Activated CD4-positive, alpha-beta T cell treated with anti-CD3 and anti-CD28 coated beads, Interleukin-10, Interleukin-2, amounts not matched to agents 100 ng/mL and 50 ng/mL, durations not matched to agents 16 hours and 8 hours (primary cell): ENCODE measurements around the gene HOXC9.
A peak's percentile ranks its signal among the peaks of the same experiment; 100 is the strongest.

Experiments used
- DNase-seq: peaks from one replicate; pipeline ENCODE4 v3.0.0-alpha.2; 2020

HOXC9 gene

DNA sequence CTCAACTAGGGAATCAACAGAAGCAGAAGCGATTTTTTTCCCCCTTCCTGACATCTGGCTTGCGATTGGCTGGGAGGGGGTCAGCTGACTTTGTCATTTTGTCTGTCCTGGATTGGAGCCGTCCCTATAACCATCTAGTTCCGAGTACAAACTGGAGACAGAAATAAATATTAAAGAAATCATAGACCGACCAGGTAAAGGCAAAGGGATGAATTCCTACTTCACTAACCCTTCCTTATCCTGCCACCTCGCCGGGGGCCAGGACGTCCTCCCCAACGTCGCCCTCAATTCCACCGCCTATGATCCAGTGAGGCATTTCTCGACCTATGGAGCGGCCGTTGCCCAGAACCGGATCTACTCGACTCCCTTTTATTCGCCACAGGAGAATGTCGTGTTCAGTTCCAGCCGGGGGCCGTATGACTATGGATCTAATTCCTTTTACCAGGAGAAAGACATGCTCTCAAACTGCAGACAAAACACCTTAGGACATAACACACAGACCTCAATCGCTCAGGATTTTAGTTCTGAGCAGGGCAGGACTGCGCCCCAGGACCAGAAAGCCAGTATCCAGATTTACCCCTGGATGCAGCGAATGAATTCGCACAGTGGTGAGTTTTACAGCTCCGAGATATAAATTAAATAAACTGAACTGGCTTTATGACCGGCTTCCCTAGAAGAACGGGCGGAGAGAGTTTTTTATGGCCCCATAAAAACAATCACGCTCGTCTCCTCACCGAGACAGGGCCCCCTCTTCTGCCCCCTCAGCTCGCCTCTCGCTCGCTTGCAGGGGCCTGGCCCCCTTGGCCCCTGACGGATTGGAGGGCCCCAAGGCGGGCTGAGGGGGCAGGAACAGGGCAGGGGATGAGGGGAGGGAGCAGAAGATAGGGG is 28.6 kb downstream of the HOXC9 start, which contains the start of gene HOXC6:
Gene HOXC6, plus strand, starts transcription at position 127 of the 888 bp plus-strand sequence. Its CDS starts 82 bp downstream, at position 209.
- DNase-seq = no peak

DNA sequence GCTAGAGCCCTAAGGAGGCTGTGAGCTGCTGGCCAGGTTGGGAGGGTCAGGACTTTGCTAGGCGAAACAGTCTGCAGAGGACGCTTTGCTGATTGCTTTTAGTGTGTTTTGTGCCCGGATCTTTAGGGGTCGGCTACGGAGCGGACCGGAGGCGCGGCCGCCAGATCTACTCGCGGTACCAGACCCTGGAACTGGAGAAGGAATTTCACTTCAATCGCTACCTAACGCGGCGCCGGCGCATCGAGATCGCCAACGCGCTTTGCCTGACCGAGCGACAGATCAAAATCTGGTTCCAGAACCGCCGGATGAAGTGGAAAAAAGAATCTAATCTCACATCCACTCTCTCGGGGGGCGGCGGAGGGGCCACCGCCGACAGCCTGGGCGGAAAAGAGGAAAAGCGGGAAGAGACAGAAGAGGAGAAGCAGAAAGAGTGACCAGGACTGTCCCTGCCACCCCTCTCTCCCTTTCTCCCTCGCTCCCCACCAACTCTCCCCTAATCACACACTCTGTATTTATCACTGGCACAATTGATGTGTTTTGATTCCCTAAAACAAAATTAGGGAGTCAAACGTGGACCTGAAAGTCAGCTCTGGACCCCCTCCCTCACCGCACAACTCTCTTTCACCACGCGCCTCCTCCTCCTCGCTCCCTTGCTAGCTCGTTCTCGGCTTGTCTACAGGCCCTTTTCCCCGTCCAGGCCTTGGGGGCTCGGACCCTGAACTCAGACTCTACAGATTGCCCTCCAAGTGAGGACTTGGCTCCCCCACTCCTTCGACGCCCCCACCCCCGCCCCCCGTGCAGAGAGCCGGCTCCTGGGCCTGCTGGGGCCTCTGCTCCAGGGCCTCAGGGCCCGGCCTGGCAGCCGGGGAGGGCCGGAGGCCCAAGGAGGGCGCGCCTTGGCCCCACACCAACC is 29.8 kb downstream of the HOXC9 start:
- no peak for DNase-seq

DNA sequence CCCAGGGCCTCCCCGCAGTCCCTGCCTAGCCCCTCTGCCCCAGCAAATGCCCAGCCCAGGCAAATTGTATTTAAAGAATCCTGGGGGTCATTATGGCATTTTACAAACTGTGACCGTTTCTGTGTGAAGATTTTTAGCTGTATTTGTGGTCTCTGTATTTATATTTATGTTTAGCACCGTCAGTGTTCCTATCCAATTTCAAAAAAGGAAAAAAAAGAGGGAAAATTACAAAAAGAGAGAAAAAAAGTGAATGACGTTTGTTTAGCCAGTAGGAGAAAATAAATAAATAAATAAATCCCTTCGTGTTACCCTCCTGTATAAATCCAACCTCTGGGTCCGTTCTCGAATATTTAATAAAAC is 30.5 kb downstream of the HOXC9 start:
- DNase-seq = no peak

DNA sequence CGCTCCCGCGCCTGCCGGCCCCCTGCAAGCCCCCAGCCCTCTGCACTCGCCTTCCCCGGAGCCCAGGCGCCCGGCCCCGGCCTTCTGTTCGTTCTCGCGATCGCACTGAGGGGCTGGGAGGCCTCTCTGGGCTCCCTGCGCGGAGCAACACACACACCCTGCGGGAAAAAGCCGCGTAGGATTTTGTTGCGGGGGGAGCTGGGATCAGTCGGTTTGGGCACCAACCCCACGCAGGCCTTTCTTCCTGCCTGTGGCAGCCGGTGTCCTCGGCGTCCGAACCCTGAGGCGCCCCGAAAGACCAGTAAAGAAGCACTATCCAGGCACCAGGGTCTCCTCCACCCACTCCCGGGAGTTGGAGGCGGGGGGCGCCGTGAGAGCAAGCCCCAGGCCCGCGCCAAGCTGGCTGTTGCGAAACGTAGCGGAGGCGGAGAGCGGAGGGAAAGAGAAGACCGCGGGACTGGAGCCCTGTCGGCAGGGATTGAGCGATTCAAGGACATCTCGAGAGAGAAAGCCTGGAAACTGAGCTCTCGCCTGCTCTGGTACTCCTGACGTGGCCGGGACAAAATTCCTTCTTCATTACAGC is 31.0 kb downstream of the HOXC9 start:
- no peak for DNase-seq

DNA sequence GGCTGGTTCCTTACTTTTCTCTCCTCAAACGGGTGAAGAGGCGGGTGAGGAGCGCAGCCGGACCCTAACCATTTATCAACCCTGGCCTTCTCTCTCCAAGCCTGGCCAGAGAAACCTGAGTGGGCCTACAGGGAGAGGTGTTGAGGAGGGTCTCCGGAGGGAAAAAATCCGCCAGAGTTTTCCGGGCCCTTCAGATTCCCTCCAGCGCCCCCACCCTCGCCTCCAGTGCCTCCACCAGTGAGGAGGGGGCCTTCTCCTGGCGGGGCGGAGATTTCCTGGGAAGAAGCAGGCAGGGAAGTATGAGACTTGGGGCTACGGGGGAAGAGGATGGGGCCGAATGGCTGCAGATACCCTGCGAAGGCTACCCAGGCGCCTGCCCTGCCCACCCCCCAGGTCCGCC is 31.5 kb downstream of the HOXC9 start:
- no peak for DNase-seq

DNA sequence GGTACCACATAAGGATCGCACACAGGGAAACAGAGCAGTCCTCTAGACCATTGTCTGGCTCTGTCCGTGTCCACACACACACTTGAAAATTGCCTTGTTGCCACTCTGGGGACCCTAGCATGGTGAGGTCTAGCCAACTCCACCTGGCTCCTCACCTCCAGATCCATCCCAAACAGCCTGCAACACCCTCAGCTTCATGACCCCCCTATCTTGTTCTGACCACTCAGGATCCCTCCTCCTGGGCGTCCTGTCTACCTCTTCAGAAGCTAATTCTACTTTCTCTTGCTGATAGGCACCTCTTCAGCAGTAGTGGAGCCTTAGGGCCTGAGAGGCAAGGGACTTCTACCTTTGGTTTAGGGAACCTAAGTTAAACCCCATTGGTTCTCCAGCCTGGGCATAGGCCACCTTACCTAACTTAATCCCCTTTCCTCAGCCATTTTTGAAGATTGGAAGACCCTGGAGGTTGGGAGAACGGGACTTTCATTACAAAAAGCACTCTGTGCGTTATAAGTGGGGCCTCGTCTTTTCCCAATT is 32.2 kb downstream of the HOXC9 start:
- no peak for DNase-seq

DNA sequence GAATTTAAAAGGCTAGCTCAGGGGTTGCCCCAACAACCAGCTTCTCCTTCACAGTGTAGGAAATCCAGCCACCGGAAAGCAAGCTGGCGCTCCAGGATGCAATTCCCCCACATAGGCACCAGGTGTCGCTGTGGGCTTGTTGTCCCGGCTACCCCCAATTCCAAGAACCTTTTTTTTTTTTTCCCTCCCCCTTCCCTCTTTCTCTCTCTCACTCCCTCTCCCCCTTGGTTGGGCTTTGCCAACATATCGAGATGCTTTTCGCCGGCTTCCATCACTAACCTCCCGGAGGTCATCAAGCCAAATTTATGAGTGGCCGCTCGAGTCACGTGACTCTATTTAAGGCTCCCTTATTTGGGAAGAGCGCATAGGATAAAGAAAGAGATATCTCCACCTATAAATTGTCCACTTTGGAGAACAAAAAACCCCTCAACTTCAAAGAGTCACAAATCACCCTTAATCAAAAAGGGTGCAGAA is 32.7 kb downstream of the HOXC9 start, which contains the start of gene HOXC5:
Gene HOXC5, plus strand, starts transcription at position 424 of the 474 bp plus-strand sequence. CDS start 73 bp downstream, outside the sequence.
- DNase-seq = peak; percentile 63

DNA sequence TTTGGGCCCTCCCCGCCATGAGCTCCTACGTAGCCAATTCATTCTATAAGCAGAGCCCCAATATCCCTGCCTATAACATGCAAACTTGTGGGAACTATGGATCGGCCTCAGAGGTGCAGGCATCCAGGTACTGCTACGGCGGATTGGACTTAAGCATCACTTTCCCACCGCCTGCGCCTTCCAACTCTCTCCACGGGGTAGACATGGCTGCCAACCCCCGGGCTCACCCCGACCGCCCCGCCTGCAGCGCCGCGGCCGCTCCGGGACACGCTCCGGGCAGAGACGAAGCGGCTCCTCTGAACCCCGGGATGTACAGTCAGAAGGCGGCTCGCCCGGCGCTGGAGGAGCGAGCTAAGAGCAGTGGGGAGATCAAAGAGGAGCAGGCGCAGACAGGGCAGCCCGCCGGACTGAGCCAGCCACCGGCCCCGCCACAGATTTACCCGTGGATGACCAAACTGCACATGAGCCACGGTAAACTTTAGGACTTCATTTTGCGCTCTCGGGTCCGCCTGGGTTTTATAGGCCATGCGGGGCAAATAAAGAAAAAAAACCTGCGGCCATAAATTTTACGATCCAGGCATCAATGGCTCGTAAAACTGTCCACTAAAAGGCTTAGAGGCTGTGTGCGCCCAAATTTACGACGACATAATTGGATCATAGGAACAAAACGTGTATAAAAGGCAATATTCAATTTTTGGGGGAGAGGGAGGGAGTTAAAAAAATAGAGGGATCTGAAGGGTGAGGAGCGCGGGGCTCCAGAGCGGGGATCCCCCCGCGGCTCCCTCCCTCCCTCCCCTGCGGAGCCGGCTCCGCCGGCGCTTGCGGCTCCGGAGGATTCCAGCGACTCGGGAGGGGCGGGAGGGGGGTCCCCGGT is 33.4 kb downstream of the HOXC9 start:
- no peak for DNase-seq

DNA sequence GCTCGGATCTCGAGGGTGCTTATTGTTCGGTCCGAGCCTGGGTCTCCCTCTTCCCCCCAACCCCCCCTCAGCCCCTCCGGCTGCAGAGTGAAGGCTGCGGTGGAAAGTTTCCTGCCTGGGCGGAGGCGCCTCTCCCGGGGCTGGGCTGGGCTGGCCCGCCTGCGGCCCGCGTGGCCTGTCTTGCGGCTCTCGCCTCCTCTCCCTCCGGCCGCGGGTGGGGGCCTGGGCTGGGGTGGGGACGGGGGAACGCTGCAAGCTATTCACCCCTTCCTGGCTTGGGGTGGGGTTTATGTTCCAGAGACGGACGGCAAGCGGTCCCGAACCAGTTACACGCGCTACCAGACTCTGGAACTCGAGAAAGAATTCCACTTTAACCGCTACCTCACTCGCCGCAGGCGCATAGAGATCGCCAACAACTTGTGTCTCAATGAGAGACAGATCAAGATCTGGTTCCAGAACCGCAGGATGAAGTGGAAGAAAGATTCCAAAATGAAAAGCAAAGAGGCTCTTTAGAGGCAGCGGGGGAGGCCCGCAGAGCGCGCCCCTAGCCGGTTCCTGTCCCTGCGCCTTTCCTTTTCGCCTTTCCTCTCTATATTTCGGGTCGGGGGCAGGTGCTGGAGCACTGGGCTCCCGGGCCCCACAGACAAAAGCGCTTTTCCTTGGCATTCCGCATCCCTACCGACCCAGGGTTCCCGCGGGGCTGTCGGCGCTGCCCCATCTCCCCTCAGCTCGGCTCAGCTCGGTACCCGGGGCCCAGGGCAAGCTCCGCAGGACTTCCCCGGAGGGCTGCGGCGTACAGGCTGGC is 34.2 kb downstream of the HOXC9 start:
- no peak for DNase-seq

DNA sequence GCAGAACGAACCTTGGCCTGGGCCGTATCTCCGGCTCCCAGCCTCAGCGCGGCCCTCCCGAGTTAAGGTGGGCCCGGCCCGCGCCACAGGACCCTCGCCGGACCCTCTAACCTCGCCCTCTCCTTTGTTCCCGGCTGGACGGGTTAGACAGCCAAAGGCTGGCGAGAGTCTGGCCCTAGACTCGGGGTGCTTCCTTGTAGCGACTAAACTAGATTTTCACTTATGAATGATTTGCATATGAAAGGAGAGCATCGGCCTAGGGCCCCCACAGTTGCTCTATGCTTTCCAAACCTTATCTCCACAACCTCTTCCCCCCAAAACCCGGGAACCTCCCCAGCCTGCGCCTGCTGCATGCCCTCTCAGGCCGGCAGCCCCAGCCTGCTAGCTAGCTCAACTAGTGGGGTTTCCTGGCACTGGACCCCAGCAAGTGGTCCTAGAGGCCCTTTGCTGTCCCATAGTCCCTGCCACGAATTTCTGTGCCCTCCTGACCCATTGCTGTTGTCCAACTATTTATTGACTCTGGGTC is 34.9 kb downstream of the HOXC9 start:
- no peak for DNase-seq

DNA sequence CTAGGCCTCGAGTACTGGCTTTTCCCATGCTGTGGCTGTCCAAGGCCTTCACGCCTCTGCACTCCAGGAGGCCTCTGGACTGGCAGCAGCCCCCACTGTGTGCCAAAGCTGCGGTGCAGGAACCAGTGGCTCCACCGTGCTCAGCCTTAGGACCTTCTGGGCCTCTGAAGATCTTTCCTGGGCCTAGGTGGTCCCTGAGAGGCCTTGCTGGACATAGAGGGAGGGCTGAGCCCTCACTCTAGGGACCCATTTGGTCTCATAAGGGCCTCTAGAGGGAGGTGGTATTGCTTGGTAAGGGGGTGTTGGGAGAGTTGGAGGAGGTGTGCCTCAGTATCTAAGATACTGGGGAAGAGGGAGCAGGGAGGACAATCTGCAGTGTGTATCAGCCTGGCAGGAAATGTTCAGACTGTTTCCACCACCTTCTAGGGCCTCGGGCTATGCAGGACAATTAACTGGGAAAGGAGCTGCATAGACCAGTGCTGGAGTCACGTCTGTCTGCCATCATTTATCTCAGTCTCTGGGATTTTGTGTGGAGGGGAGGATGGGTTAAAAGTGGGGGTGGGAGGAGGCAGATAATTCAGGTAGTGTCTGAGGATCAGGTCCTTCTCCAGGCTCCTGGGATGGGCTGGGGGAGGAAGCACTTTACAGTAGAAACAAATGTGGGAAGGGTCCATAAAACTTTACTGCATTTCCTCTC is 35.8 kb downstream of the HOXC9 start:
- DNase-seq = no peak

DNA sequence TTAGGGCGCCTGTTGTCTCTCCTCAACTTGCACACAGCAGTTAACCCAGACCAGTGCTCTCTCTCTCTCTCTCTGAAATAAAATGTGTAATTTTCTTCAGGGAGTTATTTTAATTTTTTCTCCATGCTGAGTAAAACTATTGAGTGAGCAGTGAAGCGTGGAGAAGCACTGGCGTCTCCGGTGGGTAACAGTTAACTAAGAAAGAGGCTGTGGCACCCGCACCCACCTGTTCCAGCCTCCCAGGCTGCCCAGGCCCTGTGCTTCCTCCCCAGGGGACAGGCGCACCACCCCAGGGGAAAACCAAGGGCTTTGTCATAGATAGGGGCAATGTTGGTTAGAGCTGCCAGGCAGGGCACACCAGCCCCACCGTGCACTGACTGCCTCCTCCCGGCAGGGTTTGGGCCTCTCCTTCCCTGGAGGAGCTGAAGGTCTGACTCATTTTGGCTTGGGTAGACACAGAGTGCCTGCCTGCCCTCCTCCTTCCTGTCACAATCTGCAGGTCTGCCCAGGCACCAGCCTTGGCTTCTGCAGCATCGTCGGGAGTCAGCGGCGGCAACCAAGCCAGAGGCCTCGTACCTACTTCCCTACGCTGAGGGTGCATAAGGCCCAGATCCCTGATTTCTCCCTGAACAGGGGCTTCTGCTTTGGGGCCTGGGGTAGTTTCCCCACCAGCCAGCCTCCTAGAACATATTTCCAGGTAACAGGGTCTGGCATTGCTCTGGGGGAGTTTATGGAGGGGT is 36.8 kb downstream of the HOXC9 start:
- no peak for DNase-seq

DNA sequence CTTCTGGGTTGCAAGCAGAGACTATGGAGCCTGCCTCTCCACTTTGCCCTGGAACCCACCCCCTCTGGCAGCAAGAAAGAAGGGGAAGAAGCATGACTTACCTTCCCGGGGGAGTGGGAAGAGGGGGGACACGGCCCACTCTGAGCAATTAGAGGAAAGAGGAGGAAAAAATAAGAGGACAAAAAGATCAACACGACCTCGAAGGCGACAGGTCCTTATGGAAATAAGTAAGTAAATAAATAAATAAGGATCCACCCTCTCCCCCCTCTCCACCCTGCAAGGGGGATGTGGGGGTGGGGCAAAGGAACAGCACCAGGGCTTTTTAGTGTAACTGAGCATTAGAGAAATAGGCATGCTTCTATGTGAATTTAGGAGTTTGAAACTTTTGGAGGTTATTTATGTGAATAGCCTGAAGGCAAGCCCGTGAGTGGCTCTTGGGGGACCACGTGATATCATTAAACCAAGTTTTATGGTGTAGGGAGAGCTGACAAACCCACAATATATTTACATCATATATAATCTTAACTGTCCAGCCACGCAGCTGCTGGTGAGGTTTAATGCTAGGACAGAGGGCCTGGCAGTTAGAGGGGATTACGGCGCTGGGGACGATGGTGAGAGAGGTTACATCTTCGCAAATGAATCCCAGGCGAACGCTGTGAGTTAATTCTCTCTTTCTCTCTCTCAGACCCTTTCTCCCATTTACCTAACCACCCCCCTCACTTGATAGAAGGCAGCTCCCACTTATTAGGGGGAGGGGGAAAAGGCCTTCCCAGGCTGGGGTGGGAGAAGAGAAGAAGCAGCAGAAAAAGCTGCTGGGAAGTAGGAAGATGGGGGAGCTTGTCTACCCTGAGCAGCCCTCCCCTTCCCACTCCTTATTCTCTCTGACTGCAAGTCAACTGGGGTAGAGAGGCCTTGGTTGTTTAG is 37.7 kb downstream of the HOXC9 start:
- DNase-seq = no peak

DNA sequence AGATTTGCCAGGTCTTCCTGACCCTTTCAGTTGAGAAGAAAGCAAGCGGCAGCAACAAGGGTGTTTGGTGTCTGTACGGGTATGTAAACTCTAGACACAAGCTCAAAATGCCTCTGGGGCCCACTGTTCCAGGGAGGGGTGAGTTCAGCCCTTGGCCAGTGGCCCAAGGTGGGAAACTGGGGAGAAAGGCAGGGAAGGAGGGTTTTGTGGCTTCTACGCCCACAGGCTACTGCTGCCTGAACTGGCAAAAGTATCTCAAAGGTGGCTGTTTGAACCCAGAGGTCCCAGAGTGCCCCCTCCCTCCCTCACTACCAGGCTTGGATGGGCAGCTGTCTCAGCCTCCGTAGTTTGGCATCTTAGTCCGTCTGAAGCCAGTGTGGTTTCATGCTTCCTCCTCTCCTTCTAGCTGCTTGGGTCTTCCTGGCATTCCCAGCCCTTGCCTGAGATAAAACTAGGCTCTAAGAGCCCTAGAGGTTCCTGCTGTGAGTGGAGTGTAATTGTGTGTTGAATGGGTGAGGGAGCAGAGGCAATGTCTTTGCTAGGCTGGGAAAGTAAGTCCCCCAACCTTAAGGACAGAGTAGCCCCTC is 38.4 kb downstream of the HOXC9 start:
- DNase-seq = no peak

DNA sequence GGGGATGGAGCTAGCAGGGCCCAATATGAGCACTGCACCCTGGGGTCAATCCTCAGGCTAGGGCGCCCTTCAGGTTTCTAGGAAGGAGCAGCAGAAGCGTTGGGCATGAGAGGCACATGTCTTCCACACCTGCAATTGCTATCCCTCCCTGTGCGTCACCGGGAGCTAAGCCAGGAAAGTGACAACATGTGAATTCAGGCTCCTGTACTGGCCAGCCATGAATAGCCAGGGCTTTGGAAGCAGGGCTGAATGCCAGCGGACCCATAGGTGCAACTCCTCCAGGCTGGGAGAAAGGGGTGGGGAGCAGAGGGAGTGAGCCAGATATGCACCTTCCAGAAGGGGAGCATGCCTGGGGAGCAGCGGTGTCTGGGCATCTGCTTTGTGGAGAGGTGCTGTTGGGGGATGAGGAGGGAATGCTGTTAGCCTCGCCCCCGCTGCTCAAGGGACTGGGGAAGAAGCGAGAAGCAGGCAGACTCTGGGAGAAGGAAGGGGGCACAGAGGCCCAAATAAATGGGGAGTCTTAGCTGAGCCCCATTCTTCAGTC is 39.0 kb downstream of the HOXC9 start:
- no peak for DNase-seq

DNA sequence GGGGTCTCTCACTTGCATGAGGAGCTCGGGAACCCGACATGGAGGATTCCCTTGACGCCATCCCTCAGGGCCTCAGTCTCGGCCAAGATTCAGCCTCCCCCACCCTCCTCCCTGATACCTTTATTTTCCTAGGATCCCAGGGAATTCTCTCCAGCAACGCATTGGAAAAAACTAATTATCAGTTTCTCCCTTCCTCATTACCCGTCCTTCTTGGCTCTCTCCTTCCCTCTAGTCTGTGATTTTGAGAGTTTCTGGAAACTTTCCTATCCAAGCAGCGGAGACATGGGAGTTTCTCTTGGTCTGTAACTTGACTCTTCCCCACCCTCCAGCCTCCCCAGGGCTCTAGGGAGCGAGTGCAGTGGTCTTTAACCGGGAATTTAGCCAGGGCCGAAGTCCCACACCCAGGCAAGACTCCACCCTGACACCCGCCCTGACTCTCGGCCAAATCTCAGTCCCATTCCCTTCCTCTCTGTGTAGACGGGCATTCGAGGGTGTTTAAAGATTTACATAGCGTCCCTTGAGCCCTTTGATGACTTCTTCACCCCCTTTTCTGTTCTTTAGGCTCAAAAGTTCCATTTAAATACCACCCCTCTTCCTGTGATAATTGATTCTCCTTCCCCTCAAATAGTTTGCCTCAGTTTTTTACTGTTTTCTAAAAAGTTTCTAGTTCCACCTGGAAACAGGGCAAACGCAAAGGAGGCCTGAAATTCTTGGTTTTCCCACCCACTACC is 39.6 kb downstream of the HOXC9 start:
- DNase-seq = no peak

DNA sequence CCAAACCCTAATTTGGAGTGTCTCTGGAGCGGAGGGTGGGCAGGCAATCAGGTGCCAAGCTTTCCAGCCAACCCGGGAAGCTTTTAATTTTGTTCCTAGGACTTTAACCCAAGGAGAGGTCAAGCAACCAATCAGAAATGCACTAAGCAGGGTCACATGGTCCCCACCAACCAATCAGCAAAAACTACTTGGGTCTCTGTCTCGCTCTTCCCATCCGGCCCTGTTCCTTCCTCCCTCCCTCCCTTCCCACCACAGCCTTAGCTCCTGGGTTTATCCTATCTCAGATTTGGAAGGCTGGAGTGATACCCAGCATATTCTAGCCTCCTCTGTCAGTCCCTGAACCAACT is 40.2 kb downstream of the HOXC9 start:
- no peak for DNase-seq
